ENCODE data around the gene SPTLC3. TPM values are rescaled to one million over a fixed set of nuclear protein-coding genes. Genes with fewer than 3 reads are reported as not detected.

SPTLC3 gene
- total RNA-seq, 1 donor from 2014 or later, result 26.4 TPM

DNA sequence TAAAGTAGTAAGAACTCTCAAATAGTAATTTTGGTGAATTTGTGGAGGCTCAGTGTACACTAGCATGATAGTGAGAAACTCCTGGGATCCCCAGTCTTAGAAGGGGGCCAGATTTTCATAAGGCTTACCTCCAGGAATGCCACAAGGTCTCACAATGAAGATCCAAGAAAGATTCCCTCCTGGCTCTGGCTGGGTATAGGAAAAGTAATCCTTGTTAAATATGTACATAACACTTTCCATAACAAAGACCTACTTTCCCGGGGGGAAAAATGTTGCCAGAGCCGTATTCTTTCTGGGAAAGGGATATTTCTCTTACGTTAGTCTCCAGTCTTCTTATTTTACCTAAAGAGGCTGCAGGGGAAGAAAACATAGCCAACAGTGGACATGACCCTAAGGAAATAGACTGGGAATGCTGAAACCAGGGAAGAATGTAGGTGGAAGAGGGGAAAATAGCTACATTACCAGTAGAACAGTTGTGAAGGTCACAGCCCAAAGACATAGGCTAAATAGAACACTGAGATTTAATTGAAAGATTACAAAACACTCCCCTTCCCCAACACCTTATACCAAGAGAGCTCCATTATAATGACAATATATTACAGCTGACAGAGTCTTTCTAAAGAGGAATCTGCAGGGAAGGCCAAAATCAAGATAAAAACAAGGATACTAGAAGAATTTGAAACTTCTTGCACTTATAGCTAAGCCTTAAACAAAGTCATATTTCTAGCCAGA lies 177.4 kb downstream of the SPTLC3 start:
- DNase-seq (ENCODE audit: low spot score), result no peak

DNA sequence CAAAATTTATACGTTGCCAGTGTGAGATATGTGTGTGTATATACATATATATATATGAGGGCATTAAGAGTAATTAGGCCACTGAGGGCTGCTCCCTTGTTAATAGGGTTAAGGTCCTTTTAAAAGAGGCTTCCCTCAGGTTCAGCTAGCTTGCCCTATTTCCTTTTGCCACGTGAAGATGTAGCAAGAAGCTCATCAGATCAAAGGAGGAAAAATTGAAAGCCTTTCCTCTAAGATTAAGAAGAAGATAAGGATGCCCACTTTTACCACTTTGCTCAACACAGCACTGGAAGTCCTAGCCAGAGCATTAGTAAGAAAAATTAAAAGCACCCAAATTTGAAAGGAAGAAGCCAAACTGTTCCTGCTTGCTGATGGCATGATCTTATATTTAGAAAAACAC lies 179.1 kb downstream of the SPTLC3 start:
- DNase-seq (ENCODE audit: low spot score), result no peak

GRCh38 chr20:13199279-13199678 lies 190.5 kb downstream of the SPTLC3 start:
- DNase-seq (ENCODE audit: low spot score), result no peak

- DNase-seq (ENCODE audit: low spot score), result no peak
Observed at GRCh38 chr20:13200767-13201500, 192.2 kb downstream of the SPTLC3 start.

DNA sequence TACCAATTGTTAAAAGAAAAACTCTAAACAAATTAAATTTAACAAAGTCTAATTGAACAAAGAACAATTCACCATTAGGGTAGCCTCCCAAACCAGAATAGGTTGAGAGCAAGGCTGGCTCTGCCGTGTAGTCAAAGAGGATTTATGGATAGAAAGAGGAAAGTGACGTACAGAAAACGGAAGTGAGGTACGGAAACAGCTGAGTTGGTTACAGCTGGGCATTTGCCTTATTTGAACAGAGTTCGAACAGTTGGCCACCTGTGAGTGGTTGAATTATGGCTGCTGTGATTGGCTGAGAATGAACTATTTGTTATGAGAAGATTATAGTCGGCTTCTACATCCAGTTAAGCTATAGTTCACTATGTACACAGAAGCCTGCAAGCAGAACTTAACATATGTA lies 193.8 kb downstream of the SPTLC3 start:
- DNase-seq (ENCODE audit: low spot score), result no peak

- no peak for DNase-seq (ENCODE audit: low spot score)
Observed at GRCh38 chr20:13205425-13205824, 196.7 kb downstream of the SPTLC3 start.

DNA sequence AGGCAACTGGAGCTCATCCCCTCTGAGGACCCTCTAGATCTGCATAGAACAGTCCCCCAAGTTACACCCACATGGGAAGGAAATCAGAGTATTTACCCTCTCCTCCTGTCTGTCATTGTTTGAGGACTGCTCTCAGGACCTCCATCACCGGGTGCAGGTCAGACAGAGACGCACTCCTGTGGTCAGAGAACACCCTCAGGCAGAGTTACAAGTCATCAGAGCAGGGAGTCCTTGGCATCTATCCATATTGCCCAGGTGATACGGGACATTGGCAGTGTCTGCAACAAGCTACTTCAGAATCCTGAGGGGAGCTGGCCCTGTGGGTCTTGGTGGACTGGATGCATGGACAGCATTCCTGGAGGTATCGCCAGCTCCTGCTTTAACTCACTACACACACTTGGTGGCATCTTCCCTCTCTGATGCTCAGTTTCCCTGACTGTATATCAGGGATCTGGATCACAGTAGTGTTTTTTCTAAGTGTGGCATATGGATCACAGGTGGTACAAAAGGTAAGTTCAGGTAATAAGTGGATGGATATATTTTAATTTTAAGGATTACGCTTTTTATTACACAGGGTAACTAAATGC lies 197.2 kb downstream of the SPTLC3 start:
- DNase-seq (ENCODE audit: low spot score), result no peak

- DNase-seq (ENCODE audit: low spot score), result no peak
Observed at GRCh38 chr20:13207016-13207415, 198.2 kb downstream of the SPTLC3 start.

GRCh38 chr20:13211956-13212618 lies 203.3 kb downstream of the SPTLC3 start:
- DNase-seq (ENCODE audit: low spot score), result no peak

GRCh38 chr20:13212750-13213149 lies 204.0 kb downstream of the SPTLC3 start:
- DNase-seq (ENCODE audit: low spot score), result no peak

DNA sequence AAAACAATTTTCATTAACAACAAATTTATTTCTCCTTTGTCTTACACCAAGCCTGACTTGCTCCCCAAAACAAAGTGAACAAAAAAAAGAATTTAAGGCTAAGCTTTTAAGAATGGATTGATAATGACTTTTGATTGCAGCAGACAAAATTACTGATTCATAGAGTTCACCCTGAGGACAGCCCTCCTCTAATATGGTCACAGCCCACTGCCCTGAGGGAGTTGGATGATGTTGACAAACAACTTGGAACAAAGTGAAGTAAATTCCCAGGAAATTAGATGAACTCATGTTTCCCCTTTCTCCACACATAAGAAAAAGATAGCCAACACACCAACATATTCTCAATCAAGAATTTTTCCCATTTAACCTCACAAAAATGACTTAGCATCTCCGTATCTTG lies 204.6 kb downstream of the SPTLC3 start:
- no peak for DNase-seq (ENCODE audit: low spot score)

GRCh38 chr20:13216533-13216932 lies 207.8 kb downstream of the SPTLC3 start:
- DNase-seq (ENCODE audit: low spot score), result no peak

Other genes with a start within 250 kb of the SPTLC3 start
- 8.4 TPM for gene ISM1, start 212.3 kb downstream of the SPTLC3 start, total RNA-seq